ENCODE data around the gene OR2G2.

Gene OR2G2

GRCh38 chr1:247551721-247552120 is 36.4 kb upstream of the OR2G2 start:
- TF ChIP-seq ZFX (IDR thresholded peaks at IDR 0.05; ENCODE audit: borderline replicate concordance), result no peak
- TF ChIP-seq, protein P1, sequence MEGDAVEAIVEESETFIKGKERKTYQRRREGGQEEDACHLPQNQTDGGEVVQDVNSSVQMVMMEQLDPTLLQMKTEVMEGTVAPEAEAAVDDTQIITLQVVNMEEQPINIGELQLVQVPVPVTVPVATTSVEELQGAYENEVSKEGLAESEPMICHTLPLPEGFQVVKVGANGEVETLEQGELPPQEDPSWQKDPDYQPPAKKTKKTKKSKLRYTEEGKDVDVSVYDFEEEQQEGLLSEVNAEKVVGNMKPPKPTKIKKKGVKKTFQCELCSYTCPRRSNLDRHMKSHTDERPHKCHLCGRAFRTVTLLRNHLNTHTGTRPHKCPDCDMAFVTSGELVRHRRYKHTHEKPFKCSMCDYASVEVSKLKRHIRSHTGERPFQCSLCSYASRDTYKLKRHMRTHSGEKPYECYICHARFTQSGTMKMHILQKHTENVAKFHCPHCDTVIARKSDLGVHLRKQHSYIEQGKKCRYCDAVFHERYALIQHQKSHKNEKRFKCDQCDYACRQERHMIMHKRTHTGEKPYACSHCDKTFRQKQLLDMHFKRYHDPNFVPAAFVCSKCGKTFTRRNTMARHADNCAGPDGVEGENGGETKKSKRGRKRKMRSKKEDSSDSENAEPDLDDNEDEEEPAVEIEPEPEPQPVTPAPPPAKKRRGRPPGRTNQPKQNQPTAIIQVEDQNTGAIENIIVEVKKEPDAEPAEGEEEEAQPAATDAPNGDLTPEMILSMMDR (IDR thresholded peaks at IDR 0.05), result no peak
- no peak overlapping the region for H3K27ac ChIP-seq

DNA sequence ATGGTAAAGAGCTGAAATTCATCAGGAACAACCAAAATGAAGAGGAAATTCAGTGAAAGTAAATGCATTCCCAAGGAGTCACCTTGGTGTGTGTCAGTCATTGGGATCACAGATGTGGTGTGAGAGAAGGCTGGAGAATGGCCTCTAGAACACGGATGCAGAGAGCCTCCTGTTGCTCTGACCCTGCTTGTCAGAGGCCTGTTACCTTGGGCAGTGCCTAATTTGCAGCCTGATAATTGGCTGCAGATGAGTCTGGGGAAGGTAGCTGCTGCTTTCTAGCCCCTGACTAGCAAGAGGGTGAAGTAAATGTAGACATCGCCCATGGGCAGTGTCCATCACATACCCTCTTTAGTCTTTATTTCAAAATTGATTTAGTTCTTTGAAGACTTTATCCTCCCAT is 35.9 kb upstream of the OR2G2 start:
- H3K27ac ChIP-seq, result no peak overlapping the region
- TF ChIP-seq, protein P1 (IDR thresholded peaks at IDR 0.05), result no peak
- no peak for TF ChIP-seq ZFX (IDR thresholded peaks at IDR 0.05; ENCODE audit: borderline replicate concordance)

GRCh38 chr1:247557926-247558674 is 30.1 kb upstream of the OR2G2 start:
- H3K27ac ChIP-seq, result no peak overlapping the region
- TF ChIP-seq, protein P1 (IDR thresholded peaks at IDR 0.05), result no peak
- TF ChIP-seq ZFX (IDR thresholded peaks at IDR 0.05; ENCODE audit: borderline replicate concordance), result no peak

DNA sequence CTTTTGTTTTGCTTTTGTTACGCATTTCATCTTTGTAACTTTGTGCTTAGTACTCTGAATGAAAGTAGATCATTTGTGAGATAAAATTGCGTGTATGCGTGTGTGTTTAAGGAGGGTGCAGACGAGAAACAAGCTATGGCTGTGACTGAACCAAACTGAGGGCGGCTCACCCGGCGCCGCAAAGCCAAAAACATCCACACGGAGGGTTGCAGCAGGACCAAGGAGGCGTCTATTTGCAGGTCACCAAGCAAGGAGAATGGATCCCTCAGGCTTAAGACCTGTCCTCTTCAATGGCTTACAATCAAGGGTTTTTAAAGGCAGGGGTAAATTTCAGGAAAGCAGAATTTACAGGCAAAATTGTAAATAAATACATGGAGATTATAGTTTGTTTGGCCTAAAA is 26.4 kb upstream of the OR2G2 start:
- H3K27ac ChIP-seq, result no peak overlapping the region
- TF ChIP-seq, protein P1 (IDR thresholded peaks at IDR 0.05), result no peak
- no peak for TF ChIP-seq ZFX (IDR thresholded peaks at IDR 0.05; ENCODE audit: borderline replicate concordance)

GRCh38 chr1:247562198-247562597 is 26.0 kb upstream of the OR2G2 start:
- H3K27ac ChIP-seq, result no peak overlapping the region
- TF ChIP-seq, protein P1 (IDR thresholded peaks at IDR 0.05), result no peak
- TF ChIP-seq ZFX (IDR thresholded peaks at IDR 0.05; ENCODE audit: borderline replicate concordance), result no peak

DNA sequence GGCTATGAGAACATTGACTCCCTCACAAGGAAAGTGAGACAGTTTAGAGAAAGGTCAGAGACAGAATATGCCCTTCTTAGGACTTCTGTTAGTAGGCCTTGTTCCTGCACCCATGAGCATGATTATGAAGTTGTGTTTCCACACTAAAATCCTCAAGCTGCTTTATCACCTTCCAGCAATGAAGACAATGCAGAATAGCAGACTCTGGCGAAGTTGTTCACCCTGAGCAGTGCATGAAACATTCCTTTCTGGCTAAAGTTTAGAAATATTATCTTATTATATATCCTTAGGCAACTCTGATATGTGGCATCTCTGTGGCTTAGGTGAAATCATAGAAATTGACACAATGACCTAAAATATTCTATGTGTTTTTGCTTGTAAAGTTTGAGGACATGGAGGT is 13.9 kb upstream of the OR2G2 start:
- H3K27ac ChIP-seq, result no peak overlapping the region
- TF ChIP-seq ZFX (IDR thresholded peaks at IDR 0.05; ENCODE audit: borderline replicate concordance), result no peak
- TF ChIP-seq, protein P1 (IDR thresholded peaks at IDR 0.05), result no peak

DNA sequence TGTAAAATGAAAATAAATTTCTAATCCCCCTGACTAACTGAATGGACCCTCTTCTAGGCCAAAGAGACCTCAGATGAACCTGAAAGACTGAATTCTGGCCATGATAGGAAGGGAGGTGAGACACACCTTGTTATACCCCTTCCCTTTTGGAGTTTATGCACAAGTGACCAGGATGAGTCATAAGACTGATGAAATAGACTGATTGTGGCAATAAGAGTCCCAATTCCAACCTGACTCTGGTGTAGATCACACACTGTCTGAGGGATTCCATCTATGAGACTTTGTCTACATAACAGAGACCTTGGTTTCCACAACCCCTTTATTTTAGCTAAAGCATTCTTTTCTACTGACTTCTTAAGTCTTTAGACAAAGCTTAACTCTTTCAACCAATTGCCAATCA is 13.5 kb upstream of the OR2G2 start:
- TF ChIP-seq, protein P1 (IDR thresholded peaks at IDR 0.05), result no peak
- no peak for TF ChIP-seq ZFX (IDR thresholded peaks at IDR 0.05; ENCODE audit: borderline replicate concordance)
- no peak overlapping the region for H3K27ac ChIP-seq
